ENCODE data around the gene RPL3.

Gene RPL3

DNA sequence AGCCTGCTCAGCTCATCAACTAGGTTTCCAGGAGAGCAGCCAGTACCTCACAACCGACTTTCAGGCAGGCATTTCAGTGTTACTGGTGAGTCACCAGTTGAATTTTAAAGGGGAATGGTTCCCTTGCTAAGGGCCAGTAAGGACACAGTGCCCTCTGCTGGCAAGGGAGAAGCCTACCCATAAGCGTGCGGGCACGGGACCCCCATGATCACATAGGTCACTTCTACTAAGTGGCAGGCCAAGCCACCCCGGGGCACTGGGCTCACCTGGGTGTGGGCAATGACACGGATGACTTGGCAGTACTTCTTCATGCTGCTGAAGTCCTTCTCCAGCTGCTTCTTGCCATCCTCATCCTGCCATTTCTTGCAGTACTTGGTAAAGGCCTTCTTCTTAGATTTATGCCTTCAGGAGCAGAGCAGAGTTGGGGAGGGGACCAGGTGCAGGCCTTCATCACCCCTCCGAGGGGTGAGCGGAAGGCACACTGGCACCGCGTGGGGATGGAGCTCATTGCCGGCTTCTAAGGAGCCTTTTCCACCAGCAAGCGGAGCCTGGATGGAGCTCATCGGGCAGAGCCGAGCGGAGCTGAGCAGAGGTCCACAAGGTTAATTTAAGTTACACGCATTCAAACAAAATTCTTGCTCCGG is 2.9 kb downstream of the RPL3 start:
- peak; percentile 51 for DNase-seq

GRCh38 chr22:39315389-39315788 is 4.0 kb downstream of the RPL3 start:
- no peak for DNase-seq

- no peak for DNase-seq
Measured at GRCh38 chr22:39314251-39314971, 5.0 kb downstream of the RPL3 start.

DNA sequence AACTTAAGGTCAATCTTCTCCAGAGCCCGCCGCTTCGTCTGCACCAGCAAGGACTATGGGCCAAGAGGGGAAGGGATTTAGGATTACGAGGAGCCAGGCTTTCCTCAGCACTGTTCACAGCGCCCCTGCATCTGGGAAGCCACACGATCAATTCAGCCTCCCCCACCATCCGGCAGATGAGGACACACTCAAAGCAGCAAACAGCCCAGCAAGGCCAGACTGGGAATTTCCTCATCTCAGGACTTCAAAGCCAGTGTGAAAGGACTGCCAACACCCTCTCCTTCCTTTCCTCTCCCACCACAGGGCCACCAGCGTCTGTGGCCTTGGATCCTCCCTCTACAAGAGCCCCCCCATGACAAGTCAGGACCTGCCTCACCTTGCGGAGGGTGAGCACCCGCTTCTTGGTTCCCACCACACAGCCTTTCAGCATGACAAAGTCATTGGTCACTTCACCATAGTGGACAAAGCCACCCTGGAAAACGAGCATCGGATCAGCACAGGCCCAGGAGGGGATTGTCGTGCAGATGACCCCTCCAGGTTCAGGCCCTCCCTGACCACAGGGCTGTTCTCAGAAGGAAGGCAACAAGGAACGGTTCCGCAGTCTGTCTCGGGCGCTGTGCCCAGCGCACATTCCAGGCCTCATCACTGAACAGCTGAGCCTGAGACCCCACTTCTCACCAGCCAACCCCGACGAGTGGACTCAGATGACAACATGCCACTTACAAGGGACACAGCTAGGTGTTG is 6.0 kb downstream of the RPL3 start:
- DNase-seq, result no peak

- no peak for DNase-seq
Measured at GRCh38 chr22:39312410-39312809, 7.0 kb downstream of the RPL3 start.

DNA sequence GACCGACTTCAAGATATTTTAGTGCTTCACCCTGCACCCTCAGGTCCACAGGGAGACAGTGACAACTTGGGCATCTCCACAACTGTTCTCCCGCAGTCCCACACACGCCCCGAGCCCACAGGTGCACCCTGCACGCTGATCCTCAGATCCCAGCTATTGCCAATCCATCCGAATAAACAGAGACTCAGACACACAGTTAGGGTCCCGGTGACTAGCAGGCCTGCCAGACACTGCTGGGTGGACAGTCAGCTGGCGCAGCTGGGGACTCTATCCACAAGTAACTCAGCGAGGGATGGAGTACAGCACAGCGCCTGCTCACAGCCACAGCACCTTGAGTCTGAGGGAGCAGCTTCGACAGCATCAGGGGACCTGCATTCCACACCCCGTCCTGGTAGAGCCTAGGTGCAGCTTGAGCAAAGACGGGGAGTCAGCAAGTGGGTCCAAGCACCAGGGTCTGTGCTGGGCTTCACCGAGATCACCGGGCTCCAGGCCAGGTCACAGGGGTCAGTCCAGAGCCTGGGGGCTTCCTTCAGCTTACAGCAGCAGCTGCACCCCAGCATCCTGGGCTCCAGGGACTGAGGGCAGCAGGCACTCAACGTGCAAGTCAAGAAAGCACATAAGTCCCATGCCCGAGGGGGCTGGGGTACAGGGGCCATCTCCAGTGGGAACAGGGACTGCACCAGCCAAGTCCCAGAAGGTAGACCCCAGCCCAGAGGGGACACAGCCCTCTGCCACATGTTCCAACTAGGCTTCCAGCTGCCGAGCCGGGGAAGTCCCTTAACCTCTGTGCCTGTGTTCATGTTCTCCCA is 7.6 kb downstream of the RPL3 start:
- no peak for DNase-seq

DNA sequence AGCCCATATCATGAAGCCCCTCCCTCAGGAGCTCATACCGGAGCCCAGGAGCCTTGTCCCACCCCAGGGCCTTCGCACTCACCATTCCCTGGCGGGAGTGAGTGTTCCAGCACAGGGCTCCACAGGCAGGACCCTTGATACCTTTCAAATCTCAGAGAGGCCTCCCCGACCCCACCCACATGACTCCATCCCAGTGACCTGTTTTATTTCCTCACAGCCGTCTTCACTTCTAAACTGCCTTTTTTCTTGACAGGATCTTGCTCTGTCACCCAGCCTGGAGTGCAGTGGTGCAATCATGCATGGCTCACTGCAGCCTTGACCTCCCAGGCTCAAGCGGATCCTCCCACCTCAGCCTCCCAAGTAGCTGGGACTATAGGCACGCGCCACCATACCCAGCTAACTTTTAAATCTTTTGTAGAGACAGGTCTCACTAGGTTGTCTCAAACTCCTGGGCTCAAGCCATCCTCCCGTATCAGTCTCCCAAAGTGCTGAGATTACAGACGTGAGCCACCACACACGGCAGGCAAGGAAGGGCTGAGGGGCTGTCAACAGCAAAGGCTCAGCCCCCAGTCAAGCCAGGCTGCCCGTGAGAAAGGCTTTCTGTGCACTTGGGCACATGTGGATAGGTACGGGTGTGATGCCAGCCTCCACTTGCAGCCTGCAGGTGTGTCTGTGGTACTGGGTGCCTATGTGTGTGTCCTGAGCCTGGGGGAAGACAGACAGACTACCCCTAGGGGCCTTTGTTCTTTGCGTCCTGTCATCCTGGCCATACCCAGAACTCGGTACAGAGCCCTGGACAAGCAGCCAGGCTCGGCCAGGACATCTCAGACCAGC is 9.3 kb downstream of the RPL3 start:
- no peak for DNase-seq

DNA sequence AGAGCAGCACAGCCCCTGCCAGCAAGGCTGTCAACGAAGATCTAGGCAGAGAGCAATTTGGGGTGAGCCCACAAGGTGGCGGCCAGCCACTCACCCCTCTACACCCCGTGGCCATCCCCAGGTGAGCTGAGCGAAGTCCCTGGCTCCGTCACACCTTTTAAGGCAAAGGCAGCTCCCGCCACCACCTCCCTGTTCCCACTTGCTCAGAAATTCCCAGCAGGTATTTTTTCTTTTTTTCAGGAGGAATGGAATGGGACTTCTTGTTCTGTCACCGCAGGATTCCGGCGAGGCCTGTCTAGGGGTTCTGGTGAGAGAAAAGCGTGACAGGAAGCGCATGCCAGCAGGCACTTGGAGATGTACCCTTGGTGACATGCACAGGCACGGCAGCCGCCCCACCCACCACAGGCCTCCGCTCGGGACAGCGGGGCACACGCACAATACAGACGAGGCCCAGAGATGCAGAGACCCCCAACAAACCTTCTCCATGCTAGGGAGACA is 10.0 kb downstream of the RPL3 start:
- DNase-seq, result no peak

- DNase-seq, result no peak
Measured at GRCh38 chr22:39308614-39309363, 10.6 kb downstream of the RPL3 start.

DNA sequence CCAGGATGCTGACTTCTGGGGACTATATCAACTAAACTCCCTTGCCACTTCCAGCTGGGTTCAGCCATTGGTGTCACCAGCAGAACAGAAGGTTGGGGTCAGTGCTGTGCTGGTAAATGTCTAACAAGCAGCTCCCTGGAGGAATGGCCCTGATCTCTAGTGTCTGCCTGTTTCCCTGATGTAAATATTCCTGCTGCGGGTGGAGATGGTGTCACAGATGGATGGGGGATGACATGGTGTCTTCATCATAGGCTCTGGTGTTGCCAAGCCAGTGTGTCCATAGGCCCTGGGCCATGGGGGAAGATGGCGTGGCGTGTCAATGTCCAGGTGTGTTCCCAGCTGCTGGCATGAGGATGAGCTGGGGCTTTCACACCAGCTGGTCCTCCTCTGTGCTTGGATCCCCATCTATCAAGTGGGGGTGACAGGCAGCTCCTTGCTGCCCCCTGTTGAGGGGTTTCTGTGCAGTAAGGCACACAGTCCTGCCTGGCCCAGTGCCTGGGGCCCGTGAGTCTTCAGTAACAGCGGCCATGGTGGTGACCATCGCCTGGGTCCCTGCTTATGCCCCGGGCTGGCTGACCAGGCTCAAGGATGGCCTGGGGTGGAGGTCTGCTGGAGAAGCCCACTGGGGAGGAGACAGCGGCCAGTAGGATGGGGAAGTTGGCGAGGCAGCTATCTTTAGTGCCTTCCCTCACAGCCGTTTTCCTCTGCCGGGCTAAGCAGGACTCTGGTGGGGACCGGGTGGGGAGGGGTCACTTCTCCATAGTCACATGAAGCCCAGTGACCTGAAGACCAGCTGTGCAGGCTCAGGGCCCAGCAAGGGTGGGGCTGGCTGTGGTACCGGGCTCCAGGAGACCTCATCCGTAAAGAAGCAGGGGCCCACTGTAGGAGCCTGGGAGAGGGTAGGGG is 12.7 kb downstream of the RPL3 start:
- no peak for DNase-seq

DNA sequence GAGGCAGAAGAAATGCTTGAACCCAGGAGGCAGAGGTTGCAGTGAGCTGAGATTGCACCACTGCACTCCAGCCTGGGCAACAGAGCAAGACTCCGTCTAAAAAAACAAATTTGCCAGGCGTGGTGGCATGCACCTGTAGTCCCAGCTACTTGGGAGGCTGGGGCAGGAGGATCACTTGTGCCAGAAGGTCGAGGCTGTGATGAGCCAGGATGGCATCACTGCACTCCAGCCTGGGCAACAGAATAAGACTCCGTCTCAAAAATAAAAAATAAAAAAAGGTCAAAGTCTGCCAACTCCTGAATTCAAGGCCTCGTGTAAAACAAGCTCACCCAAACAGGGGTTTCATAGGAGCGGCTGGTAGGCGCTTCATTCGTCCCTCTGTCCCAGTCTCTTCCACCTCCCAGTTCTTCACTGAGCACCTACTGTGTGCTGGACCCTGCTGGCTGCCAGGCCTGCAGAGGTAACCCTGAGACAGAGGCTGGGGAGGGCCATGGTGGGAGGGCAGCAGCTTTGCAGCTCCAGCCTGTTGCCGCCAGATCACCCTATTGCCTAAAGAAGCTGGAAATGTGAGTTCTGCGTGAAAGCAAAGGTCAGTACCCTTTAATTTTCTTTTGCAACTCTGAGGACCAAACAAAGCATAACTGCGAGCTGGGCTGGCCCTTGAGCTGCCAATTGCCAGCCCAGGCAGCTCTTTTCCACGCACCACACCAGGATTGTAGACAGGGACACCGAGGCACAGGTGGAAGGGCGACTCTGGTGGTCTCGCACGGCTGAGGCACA is 15.3 kb downstream of the RPL3 start:
- no peak for DNase-seq

DNA sequence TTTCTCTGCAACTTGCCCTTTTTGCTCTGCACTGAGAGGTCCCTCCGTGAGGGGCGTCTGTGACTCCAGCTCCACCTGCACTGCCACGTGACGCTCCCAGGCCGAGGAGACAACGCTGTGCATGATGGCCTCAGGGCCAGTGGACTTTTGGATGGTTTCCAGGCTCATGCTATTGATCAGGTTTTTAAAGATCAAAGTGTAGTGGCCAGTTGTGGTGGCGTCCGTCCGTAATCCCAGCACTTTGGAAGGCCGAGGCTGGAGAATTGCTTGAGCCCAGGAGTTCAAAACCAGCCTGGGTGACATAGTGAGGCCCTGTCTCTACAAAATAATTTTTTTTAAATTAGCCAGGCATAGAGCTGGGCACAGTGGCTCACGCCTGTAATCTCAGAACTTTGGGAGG is 16.1 kb downstream of the RPL3 start:
- no peak for DNase-seq

GRCh38 chr22:39302431-39302960 is 16.9 kb downstream of the RPL3 start:
- no peak for DNase-seq

DNA sequence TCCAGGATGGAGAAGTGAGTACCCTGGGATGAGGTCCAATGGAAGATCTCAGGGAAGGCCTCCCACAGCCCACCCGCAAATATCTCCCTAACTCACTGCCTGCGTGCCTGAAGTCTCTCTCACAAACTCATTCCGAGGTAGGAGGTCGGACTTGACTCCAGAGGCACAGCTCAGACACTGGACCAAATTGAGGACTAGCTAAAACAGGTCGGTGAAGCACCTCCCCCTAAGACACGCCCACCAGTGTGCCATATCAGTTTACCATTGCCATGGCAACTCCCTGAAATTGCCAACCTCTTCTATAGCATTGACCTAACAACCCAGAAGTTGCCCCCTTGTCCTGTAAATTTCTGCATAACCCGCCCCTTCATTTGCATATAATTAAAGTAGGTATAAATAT is 17.5 kb downstream of the RPL3 start:
- peak; percentile 50 for DNase-seq

GRCh38 chr22:39301108-39301507 is 18.3 kb downstream of the RPL3 start:
- DNase-seq, result no peak

GRCh38 chr22:39300186-39300830 is 19.1 kb downstream of the RPL3 start:
- DNase-seq, result no peak

DNA sequence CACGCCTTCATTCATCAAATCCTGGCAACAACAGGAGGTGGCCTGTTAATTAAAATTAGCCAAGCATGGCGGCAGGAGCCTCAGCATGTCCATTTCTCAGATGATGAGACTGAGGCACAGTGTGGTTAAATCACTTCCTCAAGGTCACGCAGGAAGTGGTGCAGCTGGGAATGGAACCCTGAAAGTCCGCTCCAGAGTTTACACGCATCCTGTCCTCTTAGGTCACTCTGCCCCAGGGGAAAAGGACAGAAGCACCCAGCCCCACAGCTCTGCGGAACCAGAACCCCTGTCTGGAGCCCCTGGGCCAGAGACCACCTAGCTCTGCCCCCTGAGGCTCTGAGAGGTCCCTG is 19.6 kb downstream of the RPL3 start:
- no peak for DNase-seq

- no peak for DNase-seq
Measured at GRCh38 chr22:39298241-39298987, 21.0 kb downstream of the RPL3 start.

Measured in NCI-H2029 (cell line).